T-helper 17 cell (primary cell): Measurements from ENCODE around the gene DCBLD1. TPM values are rescaled to one million over a fixed set of nuclear protein-coding genes. Genes with fewer than 3 reads are reported as not detected.

ENCODE experiments used
- ATAC-seq: fragments of 150-1000 bp; cut with Tn5 transposase; 2 replicates; pipeline ENCODE4 v1.10.0; 2021; ENCODE audit warnings: mild to moderate bottlenecking, moderate library complexity
- DNase-seq, 3 donors: peaks; one replicate each; pipeline versions ENCODE4 v3.0.0 to v3.0.0-alpha.2; 2020 to 2021
- H3K9me3 ChIP-seq: one replicate; pipeline ENCODE4 v1.7.0; 2013; ENCODE audit warnings: low read length, mild to moderate bottlenecking; ENCODE audit not compliant: control insufficient read depth, poor library complexity, severe bottlenecking
- H3K27ac Mint-ChIP-seq: one replicate; pipeline ENCODE4 v1.8.0; 2022; ENCODE audit warnings: mild to moderate bottlenecking, moderate library complexity, mixed read lengths
- H3K27me3 Mint-ChIP-seq: one replicate; pipeline ENCODE4 v1.8.0; 2022; ENCODE audit warnings: mixed read lengths
- H3K36me3 Mint-ChIP-seq: one replicate; pipeline ENCODE4 v1.8.0; 2022; ENCODE audit warnings: low read depth, mixed read lengths
- H3K4me1 Mint-ChIP-seq: one replicate; pipeline ENCODE4 v1.8.0; 2022; ENCODE audit warnings: mild to moderate bottlenecking, mixed read lengths
- H3K4me3 Mint-ChIP-seq: one replicate; pipeline ENCODE4 v1.8.0; 2022; ENCODE audit warnings: mild to moderate bottlenecking, moderate library complexity, mixed read lengths
- total RNA-seq, 4 donors: library from RNA in 2 of 4; stranded (reverse) in 2 of 4; gene quantifications; one replicate each; pipeline ENCODE4 v1.2.3 and lab custom pipeline; 2022 to 2026

The DCBLD1 gene
- total RNA-seq, 2 donors from 2014 or later, result 1.4 to 1.8 TPM

DNA sequence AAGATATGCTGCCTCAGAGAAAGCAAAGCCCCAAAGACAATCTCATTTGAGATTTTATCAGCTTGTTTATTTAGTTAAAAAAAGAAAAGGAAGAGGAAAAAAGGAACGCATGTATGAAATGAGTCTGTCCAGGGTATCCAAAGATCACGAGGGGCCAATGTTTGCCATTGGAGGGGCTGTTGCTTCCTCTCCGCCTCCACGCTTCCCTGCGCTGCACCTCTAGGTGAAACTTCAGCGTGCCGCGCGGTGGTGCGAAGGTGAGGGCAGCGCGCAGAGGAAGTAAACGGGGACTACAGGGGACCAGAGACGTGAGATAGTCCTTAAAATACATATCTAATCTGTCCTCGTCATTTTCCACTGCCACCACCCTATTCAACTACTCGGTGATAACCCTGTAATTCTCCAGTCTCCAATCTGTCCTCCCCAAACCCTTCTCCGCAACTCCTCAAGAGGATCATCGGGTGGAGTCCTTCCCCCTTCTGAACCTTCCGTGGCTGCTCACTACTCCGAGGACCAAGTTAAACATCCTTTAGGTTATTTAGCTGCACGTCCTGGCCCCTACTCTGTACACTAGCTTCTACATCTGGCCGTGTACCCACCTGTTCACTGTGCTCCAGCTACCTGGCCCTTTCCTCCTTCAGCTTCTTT, 1.1 kb upstream of the DCBLD1 start:
- peaks cover 2% of the 10 kb centered on the region for H3K36me3 Mint-ChIP-seq
- H3K27ac Mint-ChIP-seq, result peak overlapping the region; percentile 21
- H3K27me3 Mint-ChIP-seq, result peaks cover 52% of the 10 kb centered on the region
- peak; percentile 27 for ATAC-seq
- DNase-seq, result peak in 1 of 3 donors; percentile 4
- peak overlapping the region; percentile 91 for H3K4me3 Mint-ChIP-seq
- no peaks in the 10 kb centered on the region for H3K9me3 ChIP-seq
- H3K4me1 Mint-ChIP-seq, result peaks cover 17% of the 10 kb centered on the region

- H3K27ac Mint-ChIP-seq, result peak overlapping the region; percentile 21
- peak; percentile 17 for ATAC-seq
Measured at GRCh38 chr6:117481926-117482239, 591 bp upstream of the DCBLD1 start.

DNA sequence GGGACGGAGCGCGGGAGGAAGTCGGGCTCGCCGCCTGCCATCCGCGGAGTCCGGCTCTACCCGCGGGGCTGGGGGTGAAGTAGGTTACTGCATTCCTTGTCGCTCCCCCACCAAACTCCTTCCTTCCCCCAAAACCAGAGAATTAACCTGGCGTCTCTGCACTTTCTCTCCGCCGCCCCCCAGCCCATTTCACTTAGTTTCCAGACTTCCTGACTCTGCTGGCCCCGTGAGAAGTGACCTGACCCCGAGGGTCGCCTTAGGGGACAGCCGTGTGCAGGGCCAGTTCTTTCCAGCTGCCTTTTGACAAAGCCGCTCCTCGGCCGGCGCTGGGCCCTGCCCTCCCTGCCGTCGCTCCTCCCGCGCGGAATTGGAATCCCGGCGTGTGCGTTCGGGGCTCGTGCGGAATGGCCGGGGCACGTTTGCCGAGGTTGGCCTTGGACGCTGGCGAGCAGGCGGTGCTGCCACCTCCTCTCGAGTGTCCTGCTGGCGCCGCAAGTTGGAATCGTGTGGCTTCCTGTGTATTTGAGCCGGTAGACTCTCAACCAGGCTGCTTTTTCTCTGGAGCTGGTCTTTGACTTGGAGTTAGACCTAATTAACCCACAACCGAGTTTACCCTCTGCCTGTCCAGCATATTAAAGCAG, 650 bp downstream of the DCBLD1 start:
- DNase-seq (peak in 2 of 3 donors; percentile 8 to 11), ATAC-seq (peak; percentile 20)
- H3K9me3 ChIP-seq, result no peaks in the 10 kb centered on the region
- peak overlapping the region; percentile 19 for H3K27ac Mint-ChIP-seq
- peaks cover 2% of the 10 kb centered on the region for H3K36me3 Mint-ChIP-seq
- H3K4me1 Mint-ChIP-seq, result peaks cover 17% of the 10 kb centered on the region
- peaks cover 46% of the 10 kb centered on the region for H3K27me3 Mint-ChIP-seq
- peak overlapping the region; percentile 92 for H3K4me3 Mint-ChIP-seq

More at GRCh38 chr6:117481926-117482239, 591 bp upstream of the DCBLD1 start:
- Mint-ChIP-seq H3K27me3 (peaks cover 53% of the 10 kb centered on the region), H3K4me1 (peaks cover 17% of the 10 kb centered on the region), H3K4me3 (peak overlapping the region; percentile 91), H3K36me3 (peaks cover 2% of the 10 kb centered on the region)
- H3K9me3 ChIP-seq, result no peaks in the 10 kb centered on the region
- no peak for DNase-seq

- H3K27me3 Mint-ChIP-seq, result peaks cover 44% of the 10 kb centered on the region
- H3K4me1 Mint-ChIP-seq, result peaks cover 17% of the 10 kb centered on the region
- no peaks in the 10 kb centered on the region for H3K9me3 ChIP-seq
- peak overlapping the region; percentile 92 for H3K4me3 Mint-ChIP-seq
- ATAC-seq (no peak), DNase-seq (no peak)
- H3K36me3 Mint-ChIP-seq, result peaks cover 2% of the 10 kb centered on the region
- peak overlapping the region; percentile 19 for H3K27ac Mint-ChIP-seq
Measured at GRCh38 chr6:117483645-117484016, 1.2 kb downstream of the DCBLD1 start.

GRCh38 chr6:117484052-117484646, 1.7 kb downstream of the DCBLD1 start:
- Mint-ChIP-seq H3K36me3 (no peaks in the 10 kb centered on the region), H3K4me1 (peaks cover 17% of the 10 kb centered on the region), H3K4me3 (peak overlapping the region; percentile 92), H3K27me3 (peaks cover 38% of the 10 kb centered on the region), H3K27ac (peak overlapping the region; percentile 19)
- ATAC-seq (no peak), DNase-seq (no peak)
- H3K9me3 ChIP-seq, result no peaks in the 10 kb centered on the region

- DNase-seq, result no peak
- no peak for ATAC-seq
- H3K4me3 Mint-ChIP-seq, result no peak overlapping the region
- no peak overlapping the region for H3K27ac Mint-ChIP-seq
- H3K4me1 Mint-ChIP-seq, result peaks cover 17% of the 10 kb centered on the region
- no peaks in the 10 kb centered on the region for H3K36me3 Mint-ChIP-seq
- peaks cover 33% of the 10 kb centered on the region for H3K27me3 Mint-ChIP-seq
- no peaks in the 10 kb centered on the region for H3K9me3 ChIP-seq
Measured at GRCh38 chr6:117485433-117485832, 3.0 kb downstream of the DCBLD1 start.

DNA sequence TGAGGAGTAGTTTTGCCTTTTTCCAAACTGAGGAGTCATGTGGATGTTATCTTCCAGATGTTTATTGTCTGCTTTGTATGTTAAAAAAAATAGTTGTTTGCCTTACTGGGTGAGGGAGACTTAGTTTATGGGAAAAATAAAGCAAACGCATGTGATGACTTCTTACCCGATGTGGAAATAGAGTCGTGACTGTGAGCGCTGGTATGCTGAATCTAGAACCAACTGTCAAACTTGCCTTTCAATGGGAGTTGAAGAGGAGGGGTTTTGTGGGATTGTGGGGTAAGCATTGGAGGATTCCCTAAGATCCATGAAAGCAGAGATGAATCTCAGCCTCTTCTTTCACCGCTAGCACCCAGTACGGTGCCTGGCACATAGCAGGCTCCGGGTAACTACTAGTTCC, 5.3 kb downstream of the DCBLD1 start:
- H3K9me3 ChIP-seq, result no peaks in the 10 kb centered on the region
- H3K27ac Mint-ChIP-seq, result no peak overlapping the region
- peaks cover 20% of the 10 kb centered on the region for H3K27me3 Mint-ChIP-seq
- H3K4me3 Mint-ChIP-seq, result no peak overlapping the region
- no peak for ATAC-seq
- no peaks in the 10 kb centered on the region for H3K36me3 Mint-ChIP-seq
- peaks cover 4% of the 10 kb centered on the region for H3K4me1 Mint-ChIP-seq
- DNase-seq, result no peak

- H3K36me3 Mint-ChIP-seq, result no peaks in the 10 kb centered on the region
- H3K4me3 Mint-ChIP-seq, result no peak overlapping the region
- ATAC-seq (no peak), DNase-seq (no peak)
- H3K27ac Mint-ChIP-seq, result no peak overlapping the region
- no peaks in the 10 kb centered on the region for H3K9me3 ChIP-seq
- H3K27me3 Mint-ChIP-seq, result peaks cover 20% of the 10 kb centered on the region
- H3K4me1 Mint-ChIP-seq, result peaks cover 2% of the 10 kb centered on the region
Measured at GRCh38 chr6:117489003-117489402, 6.5 kb downstream of the DCBLD1 start.

DNA sequence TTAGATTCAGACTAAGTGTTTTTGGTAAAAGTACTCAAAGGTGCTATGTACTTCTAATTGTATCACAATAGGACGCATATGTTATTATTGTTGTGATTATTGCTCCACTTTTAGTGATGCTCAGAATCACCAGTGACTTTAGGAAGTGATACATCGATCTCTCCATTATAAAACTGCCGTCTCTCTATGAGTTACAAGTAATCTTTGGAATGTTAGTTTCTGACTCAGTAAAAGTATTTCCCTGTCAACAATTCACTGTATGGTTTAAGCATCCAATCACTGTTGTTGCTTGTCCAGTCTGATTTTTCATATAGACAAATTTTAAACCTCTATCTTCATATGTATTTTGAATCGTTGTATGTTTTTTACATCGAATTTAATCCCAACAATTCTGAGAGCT, 9.4 kb downstream of the DCBLD1 start:
- Mint-ChIP-seq H3K27me3 (peaks cover 5% of the 10 kb centered on the region), H3K27ac (no peak overlapping the region), H3K36me3 (no peaks in the 10 kb centered on the region), H3K4me3 (no peak overlapping the region), H3K4me1 (peaks cover 2% of the 10 kb centered on the region)
- H3K9me3 ChIP-seq, result no peaks in the 10 kb centered on the region
- ATAC-seq, result no peak
- DNase-seq, result no peak

- DNase-seq (no peak), ATAC-seq (no peak)
- H3K4me3 Mint-ChIP-seq, result no peak overlapping the region
- peaks cover 2% of the 10 kb centered on the region for H3K4me1 Mint-ChIP-seq
- no peaks in the 10 kb centered on the region for H3K9me3 ChIP-seq
- no peaks in the 10 kb centered on the region for H3K36me3 Mint-ChIP-seq
- no peak overlapping the region for H3K27ac Mint-ChIP-seq
- no peaks in the 10 kb centered on the region for H3K27me3 Mint-ChIP-seq
Measured at GRCh38 chr6:117493470-117493869, 11.0 kb downstream of the DCBLD1 start.

- no peaks in the 10 kb centered on the region for H3K36me3 Mint-ChIP-seq
- no peak overlapping the region for H3K27ac Mint-ChIP-seq
- no peak overlapping the region for H3K4me3 Mint-ChIP-seq
- ATAC-seq, result no peak
- H3K4me1 Mint-ChIP-seq, result peaks cover 2% of the 10 kb centered on the region
- no peaks in the 10 kb centered on the region for H3K27me3 Mint-ChIP-seq
- DNase-seq, result no peak
- no peaks in the 10 kb centered on the region for H3K9me3 ChIP-seq
Measured at GRCh38 chr6:117494283-117494682, 11.8 kb downstream of the DCBLD1 start.

GRCh38 chr6:117494694-117495318, 12.3 kb downstream of the DCBLD1 start:
- Mint-ChIP-seq H3K4me1 (peaks cover 2% of the 10 kb centered on the region), H3K27ac (no peak overlapping the region), H3K4me3 (no peak overlapping the region), H3K36me3 (no peaks in the 10 kb centered on the region), H3K27me3 (no peaks in the 10 kb centered on the region)
- no peaks in the 10 kb centered on the region for H3K9me3 ChIP-seq
- DNase-seq (no peak), ATAC-seq (no peak)

DNA sequence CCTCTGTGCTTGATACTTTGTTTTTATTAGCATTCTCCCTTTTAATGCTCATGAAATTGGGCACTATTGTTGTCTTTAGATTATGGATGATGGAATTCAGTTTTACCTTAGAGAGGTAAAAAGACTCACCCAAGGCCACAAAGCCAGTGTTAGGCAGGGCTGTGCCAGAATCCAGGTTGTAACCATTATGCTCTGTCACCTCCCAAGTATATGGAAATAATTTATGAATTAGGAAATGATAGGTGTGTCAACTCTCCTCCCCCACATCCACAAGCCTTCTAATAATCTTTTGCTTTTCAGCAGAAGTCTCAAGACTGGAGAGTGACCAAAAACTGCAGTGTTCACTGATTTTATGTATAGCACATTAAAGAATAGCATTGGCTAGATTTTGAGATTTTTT, 13.0 kb downstream of the DCBLD1 start:
- ATAC-seq (no peak), DNase-seq (no peak)
- Mint-ChIP-seq H3K27ac (no peak overlapping the region), H3K36me3 (no peaks in the 10 kb centered on the region), H3K4me1 (peaks cover 2% of the 10 kb centered on the region), H3K27me3 (no peaks in the 10 kb centered on the region), H3K4me3 (no peak overlapping the region)
- no peaks in the 10 kb centered on the region for H3K9me3 ChIP-seq
